NCI-H1092 (cell line): ENCODE results near the gene AKNA.
A peak's percentile ranks its signal among the peaks of the same experiment; 100 is the strongest.

Experiments used
- DNase-seq: peaks from one replicate; lab custom pipeline; 2025; lab: John Stamatoyannopoulos, UW

The AKNA gene

DNA sequence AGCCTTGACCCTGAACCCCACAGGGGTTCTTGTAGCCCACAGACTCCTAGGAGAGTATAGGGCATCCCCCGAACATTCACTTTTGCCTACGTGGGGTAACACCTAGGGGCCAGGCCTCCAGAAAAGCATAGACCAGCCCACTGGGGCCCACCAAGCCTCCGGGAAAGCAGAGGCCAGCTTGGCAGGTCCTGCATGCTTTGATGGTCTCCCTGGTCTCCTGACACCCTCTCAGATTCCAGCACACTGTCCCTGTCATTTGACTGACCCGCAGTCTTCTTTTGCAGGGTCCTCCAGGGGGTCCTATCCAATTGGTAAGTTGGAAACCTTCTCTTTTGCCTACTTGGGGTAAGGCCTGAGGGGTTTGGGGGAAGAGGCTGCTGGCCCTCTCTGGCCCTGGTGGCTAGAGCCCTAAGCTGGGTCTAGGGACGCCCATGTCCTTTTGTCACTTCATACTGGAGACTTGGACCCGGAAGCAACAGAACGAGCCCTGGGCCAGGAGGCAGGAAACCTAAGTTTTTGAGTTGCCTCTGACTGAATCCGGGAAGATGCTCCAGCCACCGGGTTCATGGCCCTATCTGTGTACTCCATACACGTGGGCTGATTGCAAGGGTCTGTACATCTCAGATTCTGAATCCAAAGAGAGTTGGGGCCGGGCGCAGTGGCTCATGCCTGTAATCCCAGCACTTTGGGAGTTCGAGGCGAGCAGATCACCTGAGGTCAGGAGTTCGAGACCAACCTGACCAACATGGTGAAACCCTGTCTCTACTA, 85.8 kb downstream of the AKNA start:
- no peak for DNase-seq

DNA sequence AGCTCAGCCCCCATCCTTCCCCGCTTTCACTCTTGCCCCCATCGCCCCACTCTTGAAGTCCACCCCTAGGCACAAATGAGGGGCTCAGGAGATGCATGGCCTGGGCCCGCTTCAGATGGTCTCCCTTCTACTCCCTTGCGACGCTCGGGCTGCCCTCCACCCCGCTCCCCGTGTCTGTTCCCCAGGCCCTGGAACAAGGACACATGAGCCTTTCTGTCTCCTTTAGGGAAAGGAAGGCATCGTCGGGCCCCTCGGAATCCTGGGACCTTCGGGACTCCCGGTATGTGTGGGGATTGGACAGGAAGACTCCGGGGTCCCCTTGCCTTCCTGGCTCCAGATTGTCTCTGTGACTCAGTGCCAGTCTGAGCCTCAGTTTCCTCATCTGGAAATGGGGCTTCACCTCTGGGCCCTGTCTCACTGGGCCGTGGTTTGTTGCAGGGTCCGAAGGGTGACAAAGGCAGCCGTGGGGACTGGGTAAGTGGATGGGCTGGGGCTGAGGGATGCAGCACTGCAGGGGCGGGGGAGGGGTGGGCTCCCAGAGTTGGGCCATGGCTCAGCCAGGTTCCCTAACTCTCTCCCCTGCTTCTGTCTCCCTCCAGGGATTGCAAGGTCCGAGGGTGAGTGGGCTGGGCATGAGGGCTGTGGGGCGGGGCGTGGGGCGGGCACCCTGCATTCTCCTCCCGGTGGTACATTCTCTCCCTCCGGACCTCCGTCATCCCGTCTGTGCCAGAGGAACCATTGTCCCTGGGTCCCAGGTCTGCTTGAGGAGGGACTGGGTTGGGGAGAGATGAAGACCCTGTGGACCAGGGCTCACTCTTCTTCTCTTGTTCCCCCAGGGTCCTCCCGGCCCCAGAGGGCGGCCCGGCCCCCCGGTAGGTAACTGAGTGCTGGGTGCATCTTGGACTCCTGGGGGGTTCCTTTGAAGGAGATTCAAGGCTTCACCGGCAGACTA, 86.7 kb downstream of the AKNA start:
- DNase-seq = no peak

DNA sequence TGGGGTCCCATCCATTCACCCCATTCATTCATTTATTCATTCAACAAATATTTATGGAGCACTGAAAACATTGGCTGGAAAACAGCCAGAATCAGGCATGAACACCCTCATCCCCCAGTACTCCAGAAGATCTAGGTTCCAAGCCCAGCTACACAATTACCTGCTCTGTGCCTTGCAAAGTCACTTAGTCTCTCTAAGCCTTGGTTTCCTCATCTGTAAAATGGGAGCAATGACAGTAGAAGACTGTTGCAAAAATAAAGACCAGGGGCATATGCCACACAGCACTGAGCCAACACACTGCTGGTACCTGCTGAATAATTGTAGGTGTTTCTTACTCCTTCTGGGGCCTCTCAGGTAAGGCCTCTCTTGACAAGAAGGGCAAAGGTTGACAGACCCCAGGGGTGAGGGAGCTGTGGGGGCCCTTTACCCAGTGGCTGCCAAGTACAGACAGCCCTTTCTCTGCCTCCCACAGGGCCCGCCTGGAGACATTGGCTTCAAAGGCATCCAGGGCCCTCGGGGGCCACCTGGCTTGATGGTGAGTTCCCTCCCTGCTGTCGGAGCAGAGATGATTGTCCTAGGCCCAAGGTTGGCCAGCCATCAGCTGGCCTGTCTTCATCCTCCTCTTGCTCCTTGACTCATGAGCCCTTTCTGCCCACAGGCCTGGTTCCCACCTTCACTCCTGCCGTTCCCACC, 87.5 kb downstream of the AKNA start:
- DNase-seq = no peak

DNA sequence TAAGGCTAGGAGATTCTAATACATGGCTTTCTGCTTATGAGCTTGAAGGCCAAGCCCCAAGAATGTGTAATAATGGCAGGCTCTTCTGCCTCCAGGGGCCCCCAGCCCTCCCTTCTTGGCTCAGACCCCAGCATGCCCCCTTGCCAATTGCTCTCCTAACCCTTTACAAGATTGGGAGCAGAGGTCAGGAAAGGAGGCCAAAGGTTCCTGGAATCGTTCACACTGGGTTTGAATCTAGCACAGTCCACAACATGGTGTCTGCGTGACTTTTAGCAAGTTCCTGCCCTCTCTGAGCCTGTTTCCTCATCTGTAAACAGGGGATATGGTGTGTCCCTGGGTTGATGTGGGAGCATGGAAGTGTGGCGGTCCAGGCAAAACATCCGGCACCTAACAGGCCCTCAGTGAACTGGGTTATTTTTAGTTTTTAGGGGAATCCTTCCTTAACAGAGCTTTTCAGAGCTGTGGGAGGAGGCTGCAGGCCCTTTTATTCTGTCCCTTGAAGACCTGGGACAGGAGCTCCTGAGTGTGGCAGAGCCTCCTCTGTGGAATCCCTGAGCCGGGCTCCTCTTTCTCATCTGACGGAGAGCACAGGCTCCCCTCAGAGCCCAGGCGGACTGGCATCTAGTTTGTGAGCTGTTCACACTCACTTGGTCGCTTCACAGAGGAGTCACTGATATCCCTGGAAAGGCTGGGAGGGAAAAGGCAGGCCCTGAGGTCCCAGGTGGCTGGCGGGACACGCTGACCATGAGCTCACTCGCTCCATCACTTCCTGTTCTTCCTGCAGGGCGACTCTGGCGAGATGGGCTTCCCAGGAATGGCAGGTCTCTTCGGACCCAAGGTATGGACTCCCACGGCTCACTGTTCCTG, 88.3 kb downstream of the AKNA start:
- DNase-seq = no peak

DNA sequence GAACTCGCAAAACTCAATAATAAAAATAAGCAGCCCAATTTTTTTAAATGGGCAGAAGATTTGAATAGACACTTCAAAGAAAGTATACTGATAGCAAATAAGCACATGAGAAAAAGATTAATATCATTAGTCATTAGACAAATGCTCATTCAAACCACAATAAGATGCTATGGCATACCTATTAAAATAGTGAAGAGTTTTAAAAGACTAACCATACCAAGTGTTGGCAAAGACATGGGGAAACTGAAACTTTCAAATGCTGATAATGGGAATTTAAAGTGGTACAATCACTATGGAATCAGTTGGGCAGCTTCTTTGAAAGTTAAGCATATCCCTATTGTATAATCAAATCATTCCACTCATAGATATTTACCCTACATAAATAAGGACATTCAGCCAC, 91.4 kb downstream of the AKNA start:
- DNase-seq = no peak

DNA sequence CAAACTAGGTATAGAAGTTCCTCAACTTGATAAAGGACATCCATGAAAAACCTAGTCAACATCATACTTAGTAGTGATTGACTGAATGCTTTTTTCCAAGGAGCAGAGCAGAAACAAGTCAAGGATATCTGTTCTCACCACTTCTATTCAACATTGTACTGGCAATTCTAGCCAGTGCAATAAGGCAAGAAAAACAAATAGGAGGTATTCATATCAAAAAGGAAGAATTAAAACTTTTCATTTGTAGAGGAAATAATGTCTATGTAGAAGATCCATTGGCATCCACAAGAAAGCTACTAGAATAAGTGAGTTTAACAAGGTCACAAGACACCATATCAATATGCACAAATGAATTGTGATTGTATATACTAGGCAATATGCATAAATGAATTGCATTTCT, 93.1 kb downstream of the AKNA start:
- DNase-seq = no peak

DNA sequence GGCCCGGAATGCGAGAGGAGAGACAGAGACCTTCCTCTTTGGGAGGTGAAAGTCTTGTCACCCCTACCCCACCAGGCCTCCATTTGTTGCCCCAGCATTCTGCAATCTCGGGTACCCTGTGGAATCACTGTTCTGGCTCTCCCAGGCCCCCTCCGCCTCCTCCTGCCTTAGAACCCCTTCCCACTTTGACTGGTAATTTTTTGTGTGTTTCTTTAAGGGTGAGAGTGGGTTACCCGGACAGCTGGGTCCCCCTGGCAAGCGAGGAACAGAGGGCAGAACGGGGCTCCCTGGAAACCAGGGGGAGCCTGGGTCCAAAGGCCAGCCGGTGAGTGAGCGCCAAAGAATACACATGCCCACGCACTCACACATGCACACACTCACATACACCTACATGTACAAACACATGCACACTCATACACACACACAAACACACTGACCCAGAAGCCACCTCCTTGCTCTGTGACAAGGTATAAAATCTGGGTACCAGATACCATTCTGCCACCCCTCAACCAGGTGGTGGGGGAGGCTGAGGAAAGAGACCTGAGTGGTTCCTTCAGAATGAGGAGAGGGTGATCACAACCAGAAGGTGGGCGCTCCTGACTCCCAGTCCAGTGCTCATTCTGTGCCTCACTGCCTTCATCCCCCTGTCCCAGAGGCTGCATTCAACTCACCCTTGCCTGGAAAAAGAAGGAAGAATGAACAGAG, 95.7 kb downstream of the AKNA start:
- DNase-seq = no peak

DNA sequence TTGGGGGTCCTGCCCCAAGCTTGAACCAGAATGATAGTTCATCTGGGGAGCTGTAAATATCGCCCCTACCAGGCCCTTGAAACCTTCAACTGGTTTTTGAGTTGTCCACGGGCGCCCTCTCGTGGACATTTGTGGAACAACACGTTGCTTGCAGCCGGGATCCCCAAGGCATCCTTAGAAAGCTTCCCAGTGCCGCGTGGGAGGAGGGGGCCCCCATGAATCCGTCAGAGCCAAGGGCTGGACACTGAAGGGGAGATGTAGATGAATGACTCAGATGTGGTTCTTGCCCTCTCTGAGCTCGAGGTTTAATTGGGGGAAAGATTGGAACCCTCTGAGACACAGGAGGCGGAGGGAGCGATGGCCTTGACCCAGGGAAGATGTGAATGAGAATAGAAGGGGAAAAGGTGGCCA, 96.7 kb downstream of the AKNA start:
- DNase-seq = peak; percentile 52

DNA sequence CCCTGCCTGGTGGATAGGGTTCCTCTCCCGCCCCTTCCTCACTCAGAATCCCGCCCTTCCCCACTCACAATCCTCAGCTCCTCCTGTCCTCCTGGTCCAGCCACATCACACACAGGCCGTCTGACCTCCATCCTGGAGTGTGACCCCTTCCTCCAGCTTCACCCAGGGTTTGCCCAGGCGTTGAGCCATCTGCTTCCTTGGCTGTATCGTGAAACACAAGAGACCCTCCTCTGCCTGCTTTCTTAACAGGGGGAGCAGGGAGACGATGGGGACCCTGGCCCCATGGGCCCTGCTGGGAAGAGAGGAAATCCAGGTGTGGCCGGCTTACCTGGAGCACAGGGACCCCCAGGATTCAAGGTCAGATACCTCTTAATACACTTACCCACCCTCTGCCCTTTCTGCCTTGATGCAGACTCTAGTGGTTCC, 97.2 kb downstream of the AKNA start:
- no peak for DNase-seq

DNA sequence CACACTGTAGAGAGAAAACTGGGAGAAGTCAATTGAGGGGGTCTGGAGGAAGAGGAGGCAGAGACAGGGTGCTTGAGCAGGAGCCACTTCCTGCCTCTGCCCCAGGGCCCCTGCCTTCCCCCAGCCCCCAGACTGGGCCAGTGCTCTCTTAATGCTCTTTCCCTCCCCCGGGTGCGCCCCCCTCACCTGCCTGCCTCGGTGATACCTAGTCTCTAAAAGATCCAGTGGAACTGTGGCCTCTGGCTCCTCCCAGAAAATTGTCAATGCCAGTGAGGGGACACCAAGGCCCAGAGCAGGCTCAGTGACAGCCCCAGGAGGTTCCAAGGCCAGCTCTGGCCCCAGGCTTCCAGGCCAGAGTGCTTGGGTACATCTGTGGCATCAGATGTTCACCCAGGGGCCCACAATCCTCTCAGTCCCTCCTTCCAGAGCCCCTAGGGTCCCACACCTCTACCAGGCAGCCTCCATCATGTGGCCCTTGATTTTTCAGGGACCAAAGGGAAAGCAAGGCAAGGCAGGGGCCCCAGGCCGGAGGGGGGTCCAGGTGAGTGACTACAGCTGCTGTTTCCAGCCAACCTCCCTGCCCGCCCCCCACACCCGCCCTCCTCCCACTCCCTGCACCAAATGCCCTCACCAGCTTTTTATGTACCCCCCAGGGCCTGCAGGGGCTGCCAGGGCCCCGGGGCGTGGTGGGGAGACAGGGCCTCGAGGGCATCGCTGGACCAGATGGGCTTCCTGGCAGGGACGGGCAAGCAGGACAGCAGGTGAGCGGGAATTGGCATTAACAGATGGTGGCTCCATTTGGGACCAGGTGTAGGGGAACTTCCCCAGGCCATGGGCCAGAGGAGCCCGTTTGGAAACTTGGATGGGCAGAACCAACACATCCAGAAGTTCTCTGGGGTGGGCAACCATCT, 98.0 kb downstream of the AKNA start:
- no peak for DNase-seq

DNA sequence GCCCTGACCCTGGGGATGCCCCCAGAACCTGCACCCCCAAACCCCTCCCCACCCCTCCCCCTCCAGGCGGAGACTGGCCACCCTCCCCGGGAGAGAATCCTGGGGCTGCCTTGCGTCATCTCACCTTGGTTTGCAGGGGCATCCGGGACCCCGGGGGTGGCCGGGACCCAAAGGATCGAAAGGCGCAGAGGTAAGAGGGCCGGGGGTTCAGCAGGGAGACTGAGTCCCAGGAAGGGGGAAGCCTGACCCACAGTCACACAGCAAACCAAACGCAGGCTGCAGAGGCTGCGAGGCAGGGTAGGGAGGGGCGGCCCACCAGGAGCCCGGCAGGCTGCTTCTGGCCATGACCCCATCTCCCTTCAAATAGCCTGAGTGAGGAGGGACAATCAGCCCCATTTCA, 98.7 kb downstream of the AKNA start:
- no peak for DNase-seq

DNA sequence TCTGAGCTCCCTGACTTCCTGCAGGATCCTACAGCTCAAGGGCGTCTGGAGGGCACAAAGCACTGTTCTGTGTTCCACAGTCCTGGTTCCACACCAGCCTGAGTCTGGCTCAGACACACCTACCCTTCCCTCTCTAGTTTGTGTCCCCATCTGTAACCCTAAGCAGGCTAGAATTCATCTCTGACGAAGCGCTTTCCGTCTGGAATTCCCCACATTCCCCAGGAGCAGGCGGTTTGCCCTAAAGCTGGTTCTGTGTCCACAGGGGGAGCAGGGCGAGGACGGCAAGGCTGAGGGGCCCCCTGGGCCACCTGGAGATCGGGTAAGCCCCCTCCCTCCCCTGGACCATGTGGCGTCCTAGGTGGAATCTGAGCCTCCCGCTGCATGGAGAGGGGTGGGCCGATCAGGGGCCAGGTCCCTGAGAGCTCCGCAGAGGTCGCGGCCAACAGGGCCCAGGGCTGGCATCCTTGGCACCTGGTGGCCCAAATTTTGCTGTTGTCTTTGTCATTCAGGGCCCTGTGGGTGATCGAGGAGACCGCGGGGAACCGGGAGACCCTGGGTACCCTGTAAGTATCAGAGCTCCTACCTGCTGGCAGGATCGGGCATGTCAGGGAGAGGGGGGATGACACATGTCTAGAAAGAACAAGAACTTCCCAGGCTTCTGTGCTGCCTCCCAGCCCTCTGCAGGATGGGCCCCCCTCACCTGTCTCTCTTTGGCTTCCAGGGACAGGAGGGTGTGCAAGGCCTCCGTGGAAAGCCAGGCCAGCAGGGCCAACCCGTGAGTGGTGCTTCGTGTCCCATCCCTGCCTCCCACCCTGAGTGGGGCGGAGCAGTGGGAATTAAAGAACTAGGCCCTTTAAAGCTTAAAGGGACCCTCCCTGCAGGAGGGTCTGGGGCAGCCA, 99.3 kb downstream of the AKNA start:
- no peak for DNase-seq

DNA sequence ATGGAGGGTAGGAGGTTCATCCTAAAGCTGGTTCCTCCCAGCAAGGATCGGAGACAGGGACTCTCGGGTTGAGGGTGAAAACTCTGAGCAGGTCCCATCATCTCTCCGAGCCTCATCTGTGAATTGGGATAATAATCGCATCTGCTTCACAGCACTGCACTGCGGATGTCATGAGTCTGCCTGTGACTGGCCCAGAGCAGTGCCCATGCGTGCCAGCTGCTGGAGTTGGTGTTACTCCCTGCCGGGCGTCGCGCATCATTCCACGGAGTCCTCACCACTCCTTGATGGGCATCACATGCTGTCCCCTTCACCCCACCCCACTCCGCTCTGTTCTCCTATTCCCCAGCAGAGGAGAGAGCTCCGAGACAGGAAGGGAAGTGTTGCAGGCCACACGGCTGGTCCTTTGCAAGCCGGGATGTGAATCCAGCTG, 100.0 kb downstream of the AKNA start:
- no peak for DNase-seq

DNA sequence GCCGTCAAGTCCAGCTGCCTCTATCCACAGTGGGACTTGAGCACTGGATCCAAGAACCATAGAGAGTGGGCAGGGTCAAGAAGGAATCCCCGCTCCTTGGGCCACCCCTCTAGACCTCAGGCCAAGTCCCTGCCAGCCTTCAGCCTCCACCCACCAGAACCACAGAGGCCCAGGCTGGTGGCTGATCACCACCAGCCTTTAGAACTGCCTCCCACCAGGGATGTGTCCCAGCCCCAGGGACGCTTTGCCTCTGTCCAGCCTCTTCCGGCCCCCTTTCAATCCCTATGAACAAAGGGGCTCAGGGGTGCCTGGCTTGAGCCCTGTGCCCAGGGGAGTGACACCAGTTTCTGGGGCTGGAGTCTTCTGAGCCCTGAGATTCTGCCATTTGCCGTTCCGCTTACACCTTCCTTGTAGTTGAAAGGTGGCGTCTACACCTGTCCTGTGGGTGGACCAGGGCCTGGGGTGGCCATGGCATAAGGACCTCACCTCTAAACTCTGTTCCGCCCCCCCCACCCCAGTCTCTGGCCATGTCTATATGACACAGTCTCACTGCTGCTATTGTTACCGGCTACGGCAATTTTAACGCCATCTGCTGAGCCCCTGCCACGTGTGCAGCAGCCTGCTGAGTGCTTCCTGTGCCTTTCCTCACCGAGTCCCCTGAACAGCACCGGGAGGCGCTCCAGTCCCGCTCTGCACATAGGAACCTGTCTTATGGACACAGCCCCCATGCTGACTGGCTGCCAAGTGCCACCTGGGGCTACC, 100.6 kb downstream of the AKNA start:
- DNase-seq = peak; percentile 11

DNA sequence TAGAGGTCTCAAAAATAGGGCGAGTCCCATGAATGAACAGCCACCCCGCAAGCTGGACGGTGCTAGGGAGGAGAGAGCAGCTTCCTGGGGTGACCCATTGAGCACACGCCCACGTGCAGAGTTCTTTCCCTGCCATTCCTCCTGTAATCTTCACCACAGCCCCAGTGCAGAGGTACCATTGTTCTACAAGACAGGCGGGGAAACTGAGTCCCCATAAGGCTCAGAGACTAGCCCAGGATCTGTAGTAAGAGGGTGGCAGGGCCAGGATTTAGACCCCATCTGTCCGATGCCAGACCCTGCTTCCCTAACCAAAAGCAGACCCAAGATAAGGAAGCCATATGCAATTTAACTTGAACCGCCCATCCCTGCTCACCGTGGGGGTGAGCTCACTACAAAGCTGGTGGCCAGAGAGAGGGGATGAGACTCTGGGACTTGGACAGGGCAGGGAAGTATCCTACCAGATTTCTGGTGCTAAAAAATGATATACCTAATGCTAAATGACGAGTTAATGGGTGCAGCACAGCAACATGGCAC, 101.6 kb downstream of the AKNA start:
- no peak for DNase-seq

DNA sequence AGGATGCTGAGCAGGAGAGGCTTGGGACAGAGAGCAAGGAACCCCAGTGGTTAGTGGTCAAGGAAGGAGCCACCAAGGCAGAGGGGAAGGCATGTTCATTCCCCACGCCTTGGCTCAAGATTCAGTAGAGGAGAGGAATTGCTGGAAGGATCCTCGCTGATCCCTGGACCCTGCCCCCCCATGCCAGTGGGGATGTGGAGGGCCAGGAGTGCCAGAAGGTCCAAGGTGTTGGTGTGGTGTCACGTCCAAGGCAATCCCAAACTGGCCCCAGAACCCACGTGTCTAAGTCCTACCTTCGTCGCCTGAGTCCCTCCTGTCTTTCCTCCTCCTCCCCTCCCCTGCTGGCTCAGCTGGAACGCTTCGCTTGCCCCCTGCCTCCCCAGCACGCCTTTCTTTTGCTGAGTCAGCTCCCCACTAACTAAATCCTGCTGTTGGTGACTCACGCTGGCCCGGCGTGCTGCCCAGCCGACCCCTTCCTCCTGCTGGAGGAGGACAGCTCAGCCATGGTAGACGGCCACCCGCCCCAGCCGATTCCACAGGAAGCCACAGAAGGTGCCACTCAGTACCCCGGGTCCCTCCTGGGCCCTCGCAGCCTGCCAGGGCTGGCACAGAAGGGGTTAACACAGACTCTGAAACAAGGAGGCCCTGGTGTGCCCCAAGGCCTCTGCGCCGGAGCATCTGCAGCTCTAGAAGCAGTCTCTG, 102.5 kb downstream of the AKNA start:
- DNase-seq = no peak
